NCI-H345 (cell line): Measurements from ENCODE around the gene KCNQ1.

Source experiments
- DNase-seq: peaks from one replicate; lab custom pipeline; 2025; lab: John Stamatoyannopoulos, UW

The KCNQ1 gene

DNA sequence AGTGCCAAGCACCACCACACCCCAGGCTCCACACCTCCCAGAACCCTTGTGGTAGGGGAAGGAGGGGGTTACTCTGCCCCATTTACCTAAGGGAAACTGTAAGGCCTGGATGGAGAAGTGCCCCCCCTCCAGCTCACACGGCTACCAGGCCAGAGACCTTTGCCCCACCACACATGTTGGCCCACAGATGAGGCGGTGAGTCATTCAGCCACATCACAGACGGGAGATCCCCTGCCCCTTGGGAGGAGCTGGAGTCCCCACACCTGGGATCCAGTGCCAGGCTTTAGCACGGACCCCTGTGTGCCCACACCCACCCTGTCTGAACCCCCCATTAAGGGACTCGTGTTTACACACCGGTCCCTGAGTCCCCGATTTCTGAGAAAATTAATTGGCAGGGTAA is 415.8 kb downstream of the KCNQ1 start:
- no peak for DNase-seq

- DNase-seq: no peak
Observed at GRCh38 chr11:2862395-2863275, 417.8 kb downstream of the KCNQ1 start.

GRCh38 chr11:2863276-2863618 is 418.4 kb downstream of the KCNQ1 start:
- DNase-seq: no peak

- no peak for DNase-seq
Observed at GRCh38 chr11:2864901-2865300, 420.1 kb downstream of the KCNQ1 start.

- DNase-seq: no peak
Observed at GRCh38 chr11:2865922-2866577, 421.2 kb downstream of the KCNQ1 start.

GRCh38 chr11:2867142-2867541 is 422.3 kb downstream of the KCNQ1 start:
- DNase-seq: no peak

DNA sequence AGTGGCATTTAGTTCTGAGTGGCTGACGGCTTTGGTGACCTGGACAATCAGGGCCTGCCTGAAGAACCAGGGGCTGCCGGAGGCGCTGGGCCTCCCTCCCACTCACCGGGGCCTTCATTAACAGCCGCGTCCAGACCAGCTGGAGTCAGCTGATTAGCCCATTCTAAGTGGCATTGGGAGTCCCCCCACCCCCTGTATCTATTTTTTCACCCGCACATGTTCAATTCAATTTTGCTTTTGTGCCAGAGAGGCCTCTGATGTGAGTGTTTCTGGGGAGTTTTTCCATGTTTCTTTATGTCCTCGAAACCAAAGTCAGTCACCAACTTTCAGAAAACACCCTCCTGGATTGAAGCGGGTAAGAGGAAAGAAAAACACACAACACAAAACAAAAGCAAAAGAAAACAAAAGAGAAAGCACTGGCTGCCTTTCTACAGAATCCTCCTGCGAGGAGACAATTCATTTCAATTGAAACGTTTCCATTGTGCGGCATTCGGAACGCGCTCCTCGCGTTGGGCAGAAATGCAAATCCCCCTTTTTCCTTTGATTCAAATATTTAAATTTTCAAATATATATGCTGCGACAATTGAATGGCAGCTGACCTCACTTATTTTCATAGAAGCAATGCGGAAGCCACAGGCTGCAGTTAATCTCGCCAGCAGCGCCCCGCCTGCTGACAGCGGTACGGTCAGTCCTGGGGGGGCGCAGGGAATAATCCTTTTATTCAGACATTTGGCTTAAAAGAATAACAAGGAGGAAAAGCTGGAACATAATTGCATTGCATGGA is 423.1 kb downstream of the KCNQ1 start:
- DNase-seq: no peak

GRCh38 chr11:2868506-2869133 is 423.8 kb downstream of the KCNQ1 start:
- no peak for DNase-seq

DNA sequence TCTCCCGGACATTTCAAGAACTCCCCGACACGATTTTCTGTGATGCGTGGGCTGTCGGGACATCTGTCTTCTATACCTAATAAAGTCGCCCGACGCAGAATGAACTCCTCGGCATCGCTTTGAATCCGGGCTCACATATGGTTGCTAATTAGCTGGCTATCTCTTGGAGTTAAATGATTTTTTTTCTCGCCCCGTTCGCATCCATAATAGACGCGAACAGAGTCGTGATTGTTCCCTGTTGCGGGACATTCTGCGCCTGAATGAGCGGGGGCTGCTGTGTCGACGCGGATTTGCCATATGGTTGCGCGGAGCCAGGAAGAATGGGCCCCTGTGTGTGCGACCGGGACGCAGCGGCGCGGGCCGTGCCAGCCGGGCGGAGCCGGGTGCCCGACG is 424.3 kb downstream of the KCNQ1 start:
- DNase-seq: no peak

DNA sequence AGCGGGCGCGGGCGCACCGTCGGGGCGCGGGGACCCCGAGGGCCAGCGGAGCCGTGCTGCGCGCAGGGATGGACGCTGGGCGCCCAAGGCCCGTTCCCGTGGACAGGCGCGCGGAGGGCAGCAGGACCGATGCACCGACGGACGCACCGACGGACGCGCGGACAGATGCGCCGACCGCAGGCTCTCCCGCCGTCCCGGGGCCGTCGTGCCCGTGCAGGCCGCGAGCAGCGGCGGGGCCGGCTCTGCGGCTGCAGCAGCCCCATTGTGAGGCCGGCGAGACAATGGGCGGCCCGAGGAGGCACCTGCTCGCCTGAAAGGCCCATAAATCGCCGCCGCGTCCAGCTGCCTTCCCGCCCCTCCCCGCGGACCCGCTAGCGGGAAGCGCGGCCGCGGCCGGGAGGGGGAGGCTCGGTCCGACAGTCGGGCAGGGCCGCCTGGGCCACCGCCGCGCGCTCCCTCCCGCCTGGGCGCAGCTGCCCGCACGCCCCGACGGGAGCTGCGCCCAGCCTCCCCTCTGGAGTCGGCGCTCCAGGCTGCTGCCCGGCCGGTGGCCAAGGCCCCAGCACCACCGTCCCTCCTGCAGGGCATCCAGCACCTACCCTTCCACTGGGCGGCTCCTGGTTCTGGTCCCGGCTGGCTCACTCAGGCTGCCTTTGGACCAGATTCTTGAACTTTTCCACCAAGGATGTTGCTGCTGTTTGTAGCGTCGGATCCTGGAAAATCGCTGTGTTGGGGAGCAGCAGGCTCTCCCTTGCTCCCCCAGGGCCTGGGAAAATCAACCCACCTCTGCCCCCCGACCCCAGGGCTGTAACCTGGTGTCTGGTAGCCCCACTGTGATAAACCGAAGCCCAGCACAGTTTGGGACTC is 425.0 kb downstream of the KCNQ1 start:
- DNase-seq: no peak

- no peak for DNase-seq
Observed at GRCh38 chr11:2870460-2870859, 425.7 kb downstream of the KCNQ1 start.

- DNase-seq: no peak
Observed at GRCh38 chr11:2870969-2871680, 426.3 kb downstream of the KCNQ1 start.

DNA sequence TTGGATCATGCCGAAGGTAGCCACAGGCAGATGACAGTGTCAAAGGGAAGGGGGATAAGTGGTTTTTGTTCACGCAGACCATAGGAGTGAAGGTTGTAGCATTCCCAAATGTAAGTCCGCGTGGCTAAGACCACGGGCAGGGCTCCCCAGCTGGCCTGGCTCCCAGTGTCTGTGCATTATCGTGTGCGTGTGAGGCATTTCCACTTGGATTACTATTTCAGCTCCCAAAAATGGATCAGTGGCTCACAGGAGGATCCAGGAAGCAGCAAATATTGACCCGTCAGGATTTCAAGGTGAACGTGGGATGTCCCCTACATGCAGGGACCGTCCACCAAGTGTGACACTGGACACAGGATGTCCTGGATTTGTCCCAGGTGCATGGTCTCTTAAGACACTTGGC is 430.2 kb downstream of the KCNQ1 start:
- DNase-seq: no peak

GRCh38 chr11:2877474-2877873 is 432.7 kb downstream of the KCNQ1 start:
- DNase-seq: no peak

- DNase-seq: no peak
Observed at GRCh38 chr11:2878782-2879181, 434.0 kb downstream of the KCNQ1 start.

GRCh38 chr11:2880646-2881045 is 435.8 kb downstream of the KCNQ1 start:
- no peak for DNase-seq

DNA sequence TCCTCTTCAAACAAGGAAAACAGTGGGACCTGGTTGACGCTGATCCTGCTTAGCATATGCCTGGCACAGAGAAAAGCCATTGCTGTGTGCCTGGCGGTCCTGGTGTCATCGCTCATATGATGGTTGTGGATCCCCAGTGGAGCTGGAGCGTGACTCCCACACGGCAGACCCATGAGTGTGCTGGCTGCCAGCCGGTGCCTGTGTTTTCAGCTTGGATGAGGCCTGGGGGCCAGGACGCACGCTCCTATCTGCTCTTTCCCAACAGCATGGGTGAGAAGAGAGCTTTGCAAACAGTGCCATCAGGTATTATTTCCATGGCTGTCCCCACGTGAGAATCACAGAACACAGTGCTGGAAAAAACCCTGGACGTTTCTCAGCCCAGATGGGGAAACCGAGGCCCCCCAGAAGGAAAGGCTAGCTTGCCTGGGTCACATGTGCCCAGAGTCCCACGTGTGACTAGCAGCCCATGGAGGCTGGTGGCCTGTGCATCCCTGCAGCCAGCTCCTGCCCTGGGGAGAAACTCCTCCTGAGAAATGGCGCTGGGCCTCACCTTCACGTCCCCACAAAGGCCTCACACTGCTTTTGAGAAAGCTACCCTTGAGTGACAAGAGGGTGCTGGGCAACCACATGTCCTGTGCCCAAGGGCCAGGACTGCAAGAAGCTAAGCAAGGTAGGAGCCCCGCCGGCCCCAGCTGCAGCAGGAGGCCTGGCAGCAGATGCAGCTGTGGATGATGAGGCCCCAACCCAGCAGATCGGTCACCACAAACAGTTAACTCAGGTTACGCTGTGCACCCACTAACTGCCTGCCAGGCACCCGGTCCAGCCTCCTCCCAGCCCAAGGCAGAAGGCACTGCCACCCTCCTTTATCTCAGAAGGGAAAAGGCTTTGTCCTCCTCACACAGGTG is 436.5 kb downstream of the KCNQ1 start:
- DNase-seq: no peak

DNA sequence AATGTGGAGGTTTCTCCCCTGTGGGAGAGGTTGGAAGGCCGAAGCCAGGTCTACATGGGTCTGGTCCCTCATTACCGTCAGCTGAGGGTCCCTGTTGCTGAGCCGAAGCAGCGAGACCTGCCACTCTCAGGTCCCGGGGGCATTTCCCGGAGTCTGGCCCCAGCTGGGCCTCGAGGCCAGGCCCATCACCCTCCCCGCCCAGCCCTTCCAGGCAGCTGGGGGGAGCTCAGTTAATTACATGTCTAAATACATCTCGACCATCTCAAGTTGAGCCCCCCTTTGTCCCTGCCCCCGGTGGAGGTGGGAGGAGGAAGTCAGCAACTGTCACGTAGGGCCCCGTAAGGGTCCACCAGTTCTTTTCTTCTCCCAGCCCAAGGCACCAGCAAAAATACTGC is 437.2 kb downstream of the KCNQ1 start:
- DNase-seq: no peak

- no peak for DNase-seq
Observed at GRCh38 chr11:2882396-2883110, 437.7 kb downstream of the KCNQ1 start.
